Neural progenitor cell (in vitro differentiated cells): Measurements from ENCODE around the gene THUMPD2. TPM values are rescaled to one million over a fixed set of nuclear protein-coding genes. Genes with fewer than 3 reads are reported as not detected.

Source experiments
- DNase-seq: peaks from one replicate; pipeline ENCODE4 v3.0.0-alpha.2; 2016; ENCODE audit warnings: low spot score
- H2AFZ ChIP-seq: fragments of 200-600 bp; sonication (generic); replicated peaks from 2 replicates; pipeline ENCODE4 v1.6.1; 2016; ENCODE audit warnings: antibody characterized with exemption
- H3F3A ChIP-seq: fragments of 200-600 bp; sonication (generic); 2 replicates; pipeline ENCODE4 v1.6.1; 2016; ENCODE audit warnings: antibody characterized with exemption, low read depth
- H3K27ac ChIP-seq: fragments of 200-600 bp; sonication (generic); 2 replicates; pipeline ENCODE4 v1.5.1; 2016; ENCODE audit warnings: mild to moderate bottlenecking
- H3K27me3 ChIP-seq: fragments of 200-600 bp; sonication (generic); 2 replicates; pipeline ENCODE4 v1.6.1; 2016; ENCODE audit warnings: mild to moderate bottlenecking, moderate library complexity
- H3K36me3 ChIP-seq: fragments of 200-600 bp; sonication (generic); 2 replicates; pipeline ENCODE4 v1.5.1; 2016
- H3K4me1 ChIP-seq: fragments of 200-600 bp; sonication (generic); 2 replicates; pipeline ENCODE4 v1.6.1; 2016; ENCODE audit warnings: mixed run types
- H3K4me2 ChIP-seq: fragments of 200-600 bp; sonication (generic); 2 replicates; pipeline ENCODE4 v1.6.1; 2016
- H3K4me3 ChIP-seq: fragments of 200-600 bp; sonication (generic); 2 replicates; pipeline ENCODE4 v1.5.1; 2016
- H3K79me2 ChIP-seq: fragments of 200-600 bp; sonication (generic); 2 replicates; pipeline ENCODE4 v1.6.1; 2016; ENCODE audit warnings: low read depth
- H3K9ac ChIP-seq: fragments of 200-600 bp; sonication (generic); 2 replicates; pipeline ENCODE4 v1.6.1; 2016
- H3K9me3 ChIP-seq: fragments of 200-600 bp; sonication (generic); 2 replicates; pipeline ENCODE4 v1.5.1; 2016; ENCODE audit warnings: low read depth
- H4K20me1 ChIP-seq: fragments of 200-600 bp; sonication (generic); 2 replicates; pipeline ENCODE4 v1.6.1; 2016; ENCODE audit warnings: low read depth
- H3K27ac Mint-ChIP-seq: 3 replicates; pipeline ENCODE4 v1.8.0; 2021; ENCODE audit warnings: mixed read lengths
- H3K27me3 Mint-ChIP-seq: 2 replicates; pipeline ENCODE4 v1.8.0; 2022; ENCODE audit warnings: low read depth, mild to moderate bottlenecking, inconsistent platforms, moderate library complexity, mixed read lengths; ENCODE audit not compliant: insufficient read depth
- H3K36me3 Mint-ChIP-seq: 3 replicates; pipeline ENCODE4 v1.8.0; 2021; ENCODE audit warnings: mixed read lengths
- H3K4me1 Mint-ChIP-seq: 3 replicates; pipeline ENCODE4 v1.8.0; 2021; ENCODE audit warnings: mixed read lengths
- H3K4me3 Mint-ChIP-seq: 3 replicates; pipeline ENCODE4 v1.8.0; 2021; ENCODE audit warnings: mild to moderate bottlenecking, moderate library complexity, mixed read lengths
- H3K9me3 Mint-ChIP-seq: 3 replicates; pipeline ENCODE4 v1.8.0; 2020; ENCODE audit warnings: mixed read lengths
- CTCF ChIP-seq: fragments of 200-600 bp; sonication (generic); IDR thresholded peaks from 2 replicates; pipeline ENCODE4 v1.5.1; 2017; ENCODE audit warnings: antibody characterized with exemption, mild to moderate bottlenecking
- EZH2 ChIP-seq: fragments of 200-600 bp; sonication (generic); IDR thresholded peaks from 2 replicates; pipeline ENCODE4 v1.6.1; 2017; ENCODE audit warnings: antibody characterized with exemption, mild to moderate bottlenecking, moderate library complexity
- EZH2phosphoT487 ChIP-seq: fragments of 200-600 bp; sonication (generic); IDR thresholded peaks from 2 replicates; pipeline ENCODE4 v1.6.1; 2017; ENCODE audit warnings: antibody characterized with exemption
- total RNA-seq: library from RNA; depleted of rRNA; stranded (reverse); fragments of >200 nt; gene quantifications from 2 replicates; pipeline ENCODE4 v1.2.3, GENCODE V29; 2015; ENCODE audit warnings: low replicate concordance

Gene THUMPD2
- total RNA-seq, 1 donor from 2014 or later = 21.8 TPM

- H3K9me3 Mint-ChIP-seq = peaks cover 9% of the 10 kb centered on the region
- H3K4me1 ChIP-seq = peaks cover 3% of the 10 kb centered on the region
- no peak overlapping the region for H3K27ac Mint-ChIP-seq
Measured at GRCh38 chr2:39688181-39688580, 90.9 kb downstream of the THUMPD2 start.

GRCh38 chr2:39686456-39686855 lies 92.6 kb downstream of the THUMPD2 start:
- Histone ChIP-seq H3K9ac (no peak overlapping the region), H3F3A (no peaks in the 10 kb centered on the region), H3K27me3 (no peaks in the 10 kb centered on the region), H3K4me3 (no peak overlapping the region), H2AFZ (no peak overlapping the region), H3K9me3 (no peaks in the 10 kb centered on the region), H4K20me1 (no peaks in the 10 kb centered on the region), H3K79me2 (no peaks in the 10 kb centered on the region), H3K27ac (no peak overlapping the region), H3K4me2 (no peak overlapping the region), H3K36me3 (no peaks in the 10 kb centered on the region), H3K4me1 (peaks cover 3% of the 10 kb centered on the region)
- Mint-ChIP-seq H3K27me3 (no peaks in the 10 kb centered on the region), H3K27ac (no peak overlapping the region), H3K4me3 (no peak overlapping the region), H3K4me1 (peaks cover 14% of the 10 kb centered on the region), H3K36me3 (peaks cover 12% of the 10 kb centered on the region), H3K9me3 (peaks cover 9% of the 10 kb centered on the region)
- peak; percentile 12 for DNase-seq
- no peak for TF ChIP-seq EZH2
- no peak for TF ChIP-seq EZH2phosphoT487
- no peak for TF ChIP-seq CTCF

More at GRCh38 chr2:39688181-39688580, 90.9 kb downstream of the THUMPD2 start:
- H3F3A ChIP-seq = no peaks in the 10 kb centered on the region
- H2AFZ ChIP-seq = no peak overlapping the region
- H3K9ac ChIP-seq = no peak overlapping the region
- no peaks in the 10 kb centered on the region for H4K20me1 ChIP-seq
- peaks cover 14% of the 10 kb centered on the region for H3K4me1 Mint-ChIP-seq
- no peaks in the 10 kb centered on the region for H3K9me3 ChIP-seq
- no peak overlapping the region for H3K27ac ChIP-seq
- no peak overlapping the region for H3K4me2 ChIP-seq
- no peaks in the 10 kb centered on the region for H3K27me3 Mint-ChIP-seq
- no peaks in the 10 kb centered on the region for H3K36me3 ChIP-seq
- H3K36me3 Mint-ChIP-seq = peaks cover 14% of the 10 kb centered on the region
- no peak overlapping the region for H3K4me3 Mint-ChIP-seq
- H3K4me3 ChIP-seq = no peak overlapping the region
- no peak for DNase-seq
- no peaks in the 10 kb centered on the region for H3K79me2 ChIP-seq
- TF ChIP-seq EZH2 = no peak
- no peak for TF ChIP-seq EZH2phosphoT487
- TF ChIP-seq CTCF = no peak
- H3K27me3 ChIP-seq = no peaks in the 10 kb centered on the region

Other genes with a start within 250 kb of the THUMPD2 start
- gene TMEM178A, start 113.3 kb downstream of the THUMPD2 start, total RNA-seq = 11.8 and 19.2 TPM in 2 replicates